Body of pancreas (tissue), 4 donors: Measurements from ENCODE around the gene CALHM4.

Experiments
- CTCF ChIP-seq, 7 experiments: fragments of 450-650 bp in 4 of 7; fragments of 200-600 bp in 3 of 7; sonication (generic) in 3 of 7; IDR thresholded peaks; one replicate each; pipeline ENCODE4 v1.5.1; 2016 to 2019; ENCODE audit warnings: antibody characterized with exemption in 7 of 7
- POLR2A ChIP-seq, 3 donors: fragments of 450-650 bp; IDR thresholded peaks; one replicate each; pipeline ENCODE4 v1.6.1; 2016; ENCODE audit warnings: antibody characterized with exemption in 3 of 3, mild to moderate bottlenecking in 2 of 3

DNA sequence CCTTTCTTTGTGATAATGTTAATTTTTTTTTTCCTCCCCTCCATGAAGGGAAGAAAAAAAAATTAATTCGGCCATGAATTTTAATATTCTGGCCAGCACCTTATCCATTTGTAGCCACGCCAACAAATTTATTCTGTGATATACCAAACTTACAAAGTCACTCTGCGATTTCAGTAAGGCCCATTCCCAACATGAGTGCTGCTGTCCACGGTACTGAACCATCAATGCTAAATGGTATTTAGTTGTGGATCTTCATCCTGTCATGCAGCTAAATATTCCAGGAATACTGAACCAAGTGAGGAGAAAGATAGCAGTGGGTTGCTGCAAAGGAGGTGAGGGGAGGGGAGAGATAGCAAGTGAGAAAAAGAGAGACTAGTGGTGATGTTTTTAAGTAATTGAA lies 43.3 kb downstream of the CALHM4 start:
- TF ChIP-seq CTCF (IDR thresholded peaks at IDR 0.05) (no peak), POLR2A (IDR thresholded peaks at IDR 0.05) (no peak)
